Mammary epithelial cell (primary cell): ENCODE measurements around the gene CYP4F22.

Experiments used
- CTCF ChIP-seq, 2 donors: IDR thresholded peaks in 1 of 2; conservative IDR thresholded peaks in 1 of 2; 2 replicates each; pipeline ENCODE4 v1.5.1; 2011 to 2012; ENCODE audit warnings: inconsistent platforms in 2 of 2, low read length in 2 of 2, mild to moderate bottlenecking in 2 of 2, control low read depth in 1 of 2, low read depth in 1 of 2; ENCODE audit not compliant: insufficient read depth in 1 of 2; ENCODE audit errors: extremely low read depth in 1 of 2
- EZH2 ChIP-seq: IDR thresholded peaks from 2 replicates; pipeline ENCODE4 v1.6.1; 2012; ENCODE audit warnings: low read length, inconsistent platforms, borderline replicate concordance

- TF ChIP-seq CTCF (conservative IDR thresholded peaks at IDR 0.05 in 1 of 2, IDR thresholded peaks at IDR 0.05 in 1 of 2; ENCODE audit: extremely low read depth in 1 of 2, insufficient read depth in 1 of 2, low read depth in 1 of 2, low read length in 2 of 2) (peak; percentile 89 to 97), EZH2 (no peak)
Measured at GRCh38 chr19:15584541-15585115, 76.3 kb downstream of the CYP4F22 start.
